ENCODE results near the gene LRRN4CL.
"Not testable (repeated sequence)": the region's sequence is repeated elsewhere in the genome, so short reads cannot be mapped to it uniquely, and the experiment has no call there.

The LRRN4CL gene

GRCh38 chr11:62675415-62675814 lies 13.9 kb downstream of the LRRN4CL start:
- DNase-seq (ENCODE audit: low read depth), result not testable (repeated sequence)

GRCh38 chr11:62673196-62673525 lies 16.2 kb downstream of the LRRN4CL start:
- no peak for DNase-seq (ENCODE audit: low read depth)

- DNase-seq (ENCODE audit: low read depth), result peak; percentile 82
These were observed 17.5 kb downstream of the LRRN4CL start, which contains the start of the genes LBHD1 and UQCC3 for GRCh38 chr11:62671608-62672389. Gene LBHD1 (minus strand): TSS chr11:62672267. CDS start chr11:62670031, 2,236 bp downstream. Gene UQCC3 (plus strand): TSS chr11:62671673. CDS start chr11:62671746, 73 bp downstream.

DNA sequence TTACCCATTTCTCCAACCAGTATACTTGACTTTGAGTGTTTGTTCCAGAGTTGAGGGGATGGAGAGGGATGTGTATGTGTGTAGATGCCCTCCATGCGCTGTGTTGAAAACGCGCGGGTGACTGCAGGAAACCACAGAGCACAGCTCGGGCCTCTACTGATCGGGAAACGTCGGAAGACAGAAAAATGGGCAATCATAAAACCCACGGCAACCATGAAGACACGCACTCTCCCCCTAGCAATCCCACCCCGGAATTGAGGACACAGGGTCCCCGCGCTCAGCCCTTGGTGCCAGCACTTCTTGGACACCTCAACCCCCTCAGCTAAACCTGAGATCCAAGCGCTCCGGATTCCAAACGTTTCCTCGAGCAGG lies 18.1 kb downstream of the LRRN4CL start:
- DNase-seq (ENCODE audit: low read depth), result no peak

DNA sequence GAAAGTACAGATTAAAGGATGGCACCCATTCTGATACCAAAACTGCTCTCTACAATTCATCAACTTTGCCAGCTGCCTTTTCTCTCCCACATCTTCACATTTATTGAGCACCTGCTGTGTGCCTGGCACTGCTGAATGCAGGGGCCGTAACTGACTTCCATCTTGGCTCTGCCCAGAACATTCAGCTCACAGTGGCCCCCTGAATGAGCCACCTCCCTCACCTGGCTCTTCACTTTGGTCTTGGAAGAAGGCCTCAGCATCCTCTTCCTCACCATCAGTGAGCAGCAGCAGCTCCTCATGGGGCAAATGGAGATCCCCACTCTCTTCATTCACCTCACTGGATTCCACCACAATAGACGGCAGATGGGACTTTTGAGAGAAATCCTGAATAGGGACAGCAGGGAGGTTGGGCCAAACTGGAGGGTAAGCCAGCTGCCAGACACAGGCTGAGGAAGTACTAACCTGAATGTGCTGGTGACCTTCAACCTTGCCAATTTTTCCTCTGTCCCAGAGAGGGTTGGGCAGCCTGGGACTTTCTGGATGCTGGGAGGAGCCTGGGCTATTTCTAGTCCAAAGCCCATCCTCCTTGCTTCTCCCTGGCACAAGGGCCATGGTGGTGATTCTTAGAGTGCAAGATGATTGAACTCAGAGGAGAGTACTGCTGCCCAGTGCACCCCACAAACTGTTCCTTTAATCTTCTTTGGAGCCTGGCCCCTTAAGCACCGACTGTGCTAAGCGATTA lies 19.7 kb downstream of the LRRN4CL start:
- peak; percentile 12 for DNase-seq (ENCODE audit: low read depth)

GRCh38 chr11:62667460-62667859 lies 21.9 kb downstream of the LRRN4CL start:
- no peak for DNase-seq (ENCODE audit: low read depth)

DNA sequence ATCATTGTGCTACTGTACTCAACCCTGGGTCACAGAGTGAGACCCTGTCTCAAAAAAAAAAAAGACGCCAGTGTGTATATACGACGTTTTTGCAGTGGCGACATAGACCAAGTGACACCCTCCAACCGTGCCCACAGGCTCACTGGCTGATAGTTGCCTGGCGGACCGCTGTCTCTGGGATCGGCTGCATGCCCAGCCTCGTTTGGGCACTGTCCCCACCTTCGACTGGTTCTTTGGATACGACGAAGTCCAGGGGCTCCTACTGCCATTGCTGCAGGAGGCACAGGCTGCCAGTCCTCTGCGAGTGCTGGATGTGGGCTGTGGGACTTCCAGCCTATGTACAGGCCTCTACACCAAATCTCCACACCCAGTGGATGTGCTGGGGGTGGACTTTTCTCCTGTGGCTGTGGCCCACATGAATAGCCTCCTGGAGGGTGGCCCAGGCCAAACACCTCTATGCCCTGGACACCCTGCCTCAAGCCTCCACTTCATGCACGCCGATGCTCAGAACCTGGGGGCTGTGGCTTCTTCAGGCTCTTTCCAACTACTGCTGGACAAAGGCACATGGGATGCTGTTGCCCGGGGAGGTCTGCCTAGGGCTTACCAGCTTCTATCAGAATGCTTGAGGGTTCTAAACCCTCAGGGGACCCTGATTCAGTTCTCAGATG lies 22.9 kb downstream of the LRRN4CL start:
- DNase-seq (ENCODE audit: low read depth), result no peak

GRCh38 chr11:62665599-62666258 lies 23.6 kb downstream of the LRRN4CL start:
- peak; percentile 65 for DNase-seq (ENCODE audit: low read depth)

- peak; percentile 92 for DNase-seq (ENCODE audit: low read depth)
These were observed 24.2 kb downstream of the LRRN4CL start, which contains the start of the genes C11orf98 and CSKMT for GRCh38 chr11:62665075-62665598. Gene C11orf98 (minus strand): TSS chr11:62665210. CDS start chr11:62665169, 41 bp downstream. Gene CSKMT (plus strand): TSS chr11:62665312. CDS start chr11:62665880, 568 bp downstream.

DNA sequence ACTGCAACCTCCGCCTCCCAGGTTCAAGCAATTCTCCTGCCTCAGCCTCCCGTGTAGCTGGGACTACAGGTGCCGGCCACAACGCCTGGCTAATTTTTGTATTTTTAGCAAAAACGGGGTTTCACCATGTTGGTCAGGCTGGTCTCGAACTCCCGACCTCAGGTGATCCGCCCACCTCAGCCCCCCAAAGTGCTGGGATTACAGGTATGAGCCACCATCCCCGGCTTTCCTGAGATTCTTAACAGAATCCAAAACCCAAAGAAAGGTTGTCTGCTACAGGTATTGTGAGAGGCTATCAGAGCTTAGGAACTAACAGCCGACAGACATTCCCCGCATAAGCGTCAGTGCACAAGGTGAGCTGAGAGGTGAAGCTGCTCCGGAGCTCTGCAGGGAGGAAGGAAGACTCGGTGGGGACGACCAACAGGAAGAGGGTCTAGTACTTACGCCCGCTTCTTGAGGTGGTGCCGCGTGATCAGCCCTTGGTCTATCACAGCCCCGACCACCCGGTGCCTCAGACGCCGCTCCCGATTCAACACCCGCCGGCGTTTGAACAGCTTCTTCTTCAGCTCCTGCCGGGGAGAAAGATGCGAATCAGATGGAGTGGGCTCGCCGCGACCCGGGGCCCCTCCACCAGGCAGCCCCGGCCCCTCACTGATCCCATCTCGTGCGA lies 24.8 kb downstream of the LRRN4CL start:
- DNase-seq (ENCODE audit: low read depth), result no peak

DNA sequence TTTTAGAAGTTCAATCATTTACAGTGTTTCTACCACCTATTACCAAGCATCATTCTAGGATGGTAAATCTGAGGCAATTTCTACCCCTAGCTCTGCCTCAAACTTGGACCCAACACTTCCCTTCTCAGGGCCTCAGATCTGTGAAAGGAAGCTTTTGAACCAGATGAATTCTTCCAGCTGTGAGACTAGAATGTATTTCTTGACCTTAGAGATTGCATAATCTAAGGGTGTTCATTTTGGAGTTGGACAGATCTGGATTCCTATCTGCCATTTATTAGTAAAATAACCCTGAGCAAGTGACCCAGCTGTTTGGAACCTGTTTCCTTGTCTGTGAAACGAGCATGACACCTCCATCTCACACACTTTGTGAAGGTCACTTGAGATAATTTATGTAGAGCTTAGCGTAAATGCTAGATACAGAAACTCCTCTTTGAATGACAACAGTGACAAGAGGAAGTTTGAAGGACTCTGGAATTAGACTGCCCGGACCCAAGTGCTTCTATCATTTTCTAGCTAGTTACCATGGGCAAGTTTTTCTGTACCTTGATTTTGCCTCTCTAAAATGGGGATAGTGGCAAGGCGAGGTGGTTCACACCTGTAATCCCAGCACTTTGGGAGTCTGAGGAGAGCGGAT lies 32.4 kb downstream of the LRRN4CL start:
- DNase-seq (ENCODE audit: low read depth), result no peak

DNA sequence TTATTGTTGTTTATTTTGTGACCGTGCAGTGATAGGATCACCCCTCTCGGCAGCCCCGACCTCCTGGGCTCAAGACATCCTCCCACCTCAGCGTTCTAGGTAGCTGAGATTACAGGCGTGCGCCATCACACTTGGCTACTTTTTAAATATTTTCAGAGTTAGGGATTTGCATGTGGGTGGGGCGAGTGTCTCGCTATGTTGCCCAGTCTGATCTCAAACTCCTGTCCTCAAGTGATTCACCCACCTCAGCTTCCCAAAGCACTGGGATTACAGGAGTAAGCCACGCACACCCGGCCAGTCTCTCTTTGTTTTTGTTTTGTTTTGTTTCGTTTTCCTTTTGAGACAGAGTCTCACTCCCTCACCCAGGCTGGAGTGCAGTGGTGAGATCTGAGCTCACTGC lies 35.0 kb downstream of the LRRN4CL start:
- DNase-seq (ENCODE audit: low read depth), result no peak

DNA sequence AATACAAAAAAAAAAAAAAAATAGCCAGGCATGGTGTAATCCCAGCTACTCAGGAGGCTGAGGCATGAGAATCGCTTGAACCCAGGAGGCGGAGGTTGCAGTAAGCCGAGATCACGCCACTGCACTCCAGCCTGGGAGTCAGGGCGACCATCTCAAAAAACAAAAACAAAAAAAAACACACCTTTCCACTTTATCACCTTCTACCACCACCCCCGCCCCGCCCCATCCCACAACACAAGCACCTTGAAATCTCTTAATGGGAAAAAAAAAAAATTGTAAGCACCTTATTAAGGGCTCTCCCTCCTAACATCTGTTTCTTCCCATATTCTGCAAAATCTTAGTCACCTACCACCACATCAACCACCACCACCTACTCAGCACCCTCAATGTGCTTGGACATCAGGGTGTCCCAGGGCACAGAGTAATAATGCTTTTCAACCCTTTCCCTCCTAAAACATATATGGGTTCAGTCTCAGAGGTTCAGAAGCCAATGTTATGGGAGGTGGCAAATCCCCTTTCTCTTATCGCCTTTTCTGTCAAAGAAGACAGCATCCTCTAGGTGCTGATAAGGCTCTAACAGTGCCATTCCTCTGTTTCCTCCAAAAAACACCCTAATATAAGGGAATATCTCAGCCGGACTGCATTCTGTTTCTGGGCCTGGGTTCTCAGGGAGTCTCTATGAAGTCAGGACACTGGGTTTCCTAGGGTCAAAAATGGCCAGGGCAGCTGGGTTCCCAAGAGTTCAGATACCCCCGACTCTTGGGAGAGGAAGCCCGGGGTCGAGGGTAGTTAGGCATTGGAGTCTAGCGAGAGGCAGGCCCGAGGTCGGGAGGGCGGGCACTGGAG lies 36.9 kb downstream of the LRRN4CL start:
- DNase-seq (ENCODE audit: low read depth), result no peak

- not testable (repeated sequence) for DNase-seq (ENCODE audit: low read depth)
These were observed 39.0 kb downstream of the LRRN4CL start for GRCh38 chr11:62650283-62650682.

GRCh38 chr11:62649486-62649885 lies 39.8 kb downstream of the LRRN4CL start:
- DNase-seq (ENCODE audit: low read depth), result no peak

DNA sequence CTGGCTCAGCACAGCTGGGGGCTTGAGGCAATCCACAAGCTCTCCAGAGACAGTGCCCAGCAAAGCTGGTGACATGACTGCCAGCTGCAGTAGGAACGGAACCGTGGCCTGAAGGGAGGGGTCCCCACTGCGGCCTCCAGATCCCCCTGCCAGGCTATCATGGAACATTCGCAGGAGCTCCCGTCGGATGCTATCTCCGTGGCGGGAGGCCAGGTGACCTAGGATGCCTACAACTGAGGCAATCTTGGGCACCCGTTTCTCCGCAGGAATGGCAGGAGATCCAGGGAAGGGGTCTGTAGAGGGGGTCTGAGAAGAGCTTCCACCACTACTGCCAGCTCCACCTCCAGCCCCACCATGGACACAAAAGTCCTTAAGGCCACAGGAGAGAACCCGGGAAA lies 40.4 kb downstream of the LRRN4CL start:
- no peak for DNase-seq (ENCODE audit: low read depth)

GRCh38 chr11:62648185-62648966 lies 41.0 kb downstream of the LRRN4CL start:
- no peak for DNase-seq (ENCODE audit: low read depth)

GRCh38 chr11:62647609-62648005 lies 41.7 kb downstream of the LRRN4CL start:
- DNase-seq (ENCODE audit: low read depth), result no peak
